Panc1 (cell line): ENCODE data around the gene DLGAP1.

Source experiments
- POLR2AphosphoS5 ChIP-seq: IDR thresholded peaks from 2 replicates; pipeline ENCODE4 v1.6.1; 2012; ENCODE audit warnings: mild to moderate bottlenecking, low read depth, low read length, moderate library complexity
- TF ChIP-seq, protein P1 (sequence below): fragments of 450-650 bp; IDR thresholded peaks from 2 replicates; pipeline ENCODE4 v1.5.1; 2017; ENCODE audit warnings: mild to moderate bottlenecking
- TF ChIP-seq, protein P2 (sequence below), 2 experiments: IDR thresholded peaks; 2 replicates each; pipeline ENCODE4 v1.6.1; 2011 to 2012; ENCODE audit warnings: low read depth in 2 of 2, control low read depth in 1 of 2, low read length in 1 of 2, mild to moderate bottlenecking in 1 of 2, moderate library complexity in 1 of 2; ENCODE audit not compliant: insufficient read depth in 1 of 2

DNA sequence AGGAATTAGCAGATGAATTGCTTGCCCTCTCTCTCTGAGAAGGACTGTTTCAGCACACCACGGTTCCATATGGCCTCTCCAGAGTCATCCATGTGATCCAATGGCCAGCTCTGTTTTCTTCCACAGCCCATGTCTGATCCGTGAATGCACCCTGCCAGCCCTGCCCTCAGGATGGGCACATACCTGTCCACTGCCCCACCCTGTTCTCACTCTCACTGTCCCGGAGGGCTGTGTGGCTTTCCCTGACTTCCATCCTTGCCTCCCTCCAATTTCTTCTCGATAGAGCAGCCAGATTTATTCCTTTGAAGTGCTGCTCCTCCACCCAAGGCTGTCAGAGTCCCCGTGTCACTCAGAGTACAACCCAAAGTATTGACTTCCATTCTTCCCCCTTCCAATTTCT, 662.0 kb downstream of the DLGAP1 start:
- TF ChIP-seq, protein P1, sequence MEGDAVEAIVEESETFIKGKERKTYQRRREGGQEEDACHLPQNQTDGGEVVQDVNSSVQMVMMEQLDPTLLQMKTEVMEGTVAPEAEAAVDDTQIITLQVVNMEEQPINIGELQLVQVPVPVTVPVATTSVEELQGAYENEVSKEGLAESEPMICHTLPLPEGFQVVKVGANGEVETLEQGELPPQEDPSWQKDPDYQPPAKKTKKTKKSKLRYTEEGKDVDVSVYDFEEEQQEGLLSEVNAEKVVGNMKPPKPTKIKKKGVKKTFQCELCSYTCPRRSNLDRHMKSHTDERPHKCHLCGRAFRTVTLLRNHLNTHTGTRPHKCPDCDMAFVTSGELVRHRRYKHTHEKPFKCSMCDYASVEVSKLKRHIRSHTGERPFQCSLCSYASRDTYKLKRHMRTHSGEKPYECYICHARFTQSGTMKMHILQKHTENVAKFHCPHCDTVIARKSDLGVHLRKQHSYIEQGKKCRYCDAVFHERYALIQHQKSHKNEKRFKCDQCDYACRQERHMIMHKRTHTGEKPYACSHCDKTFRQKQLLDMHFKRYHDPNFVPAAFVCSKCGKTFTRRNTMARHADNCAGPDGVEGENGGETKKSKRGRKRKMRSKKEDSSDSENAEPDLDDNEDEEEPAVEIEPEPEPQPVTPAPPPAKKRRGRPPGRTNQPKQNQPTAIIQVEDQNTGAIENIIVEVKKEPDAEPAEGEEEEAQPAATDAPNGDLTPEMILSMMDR, result no peak
- no peak for TF ChIP-seq POLR2AphosphoS5
- TF ChIP-seq, protein P2, sequence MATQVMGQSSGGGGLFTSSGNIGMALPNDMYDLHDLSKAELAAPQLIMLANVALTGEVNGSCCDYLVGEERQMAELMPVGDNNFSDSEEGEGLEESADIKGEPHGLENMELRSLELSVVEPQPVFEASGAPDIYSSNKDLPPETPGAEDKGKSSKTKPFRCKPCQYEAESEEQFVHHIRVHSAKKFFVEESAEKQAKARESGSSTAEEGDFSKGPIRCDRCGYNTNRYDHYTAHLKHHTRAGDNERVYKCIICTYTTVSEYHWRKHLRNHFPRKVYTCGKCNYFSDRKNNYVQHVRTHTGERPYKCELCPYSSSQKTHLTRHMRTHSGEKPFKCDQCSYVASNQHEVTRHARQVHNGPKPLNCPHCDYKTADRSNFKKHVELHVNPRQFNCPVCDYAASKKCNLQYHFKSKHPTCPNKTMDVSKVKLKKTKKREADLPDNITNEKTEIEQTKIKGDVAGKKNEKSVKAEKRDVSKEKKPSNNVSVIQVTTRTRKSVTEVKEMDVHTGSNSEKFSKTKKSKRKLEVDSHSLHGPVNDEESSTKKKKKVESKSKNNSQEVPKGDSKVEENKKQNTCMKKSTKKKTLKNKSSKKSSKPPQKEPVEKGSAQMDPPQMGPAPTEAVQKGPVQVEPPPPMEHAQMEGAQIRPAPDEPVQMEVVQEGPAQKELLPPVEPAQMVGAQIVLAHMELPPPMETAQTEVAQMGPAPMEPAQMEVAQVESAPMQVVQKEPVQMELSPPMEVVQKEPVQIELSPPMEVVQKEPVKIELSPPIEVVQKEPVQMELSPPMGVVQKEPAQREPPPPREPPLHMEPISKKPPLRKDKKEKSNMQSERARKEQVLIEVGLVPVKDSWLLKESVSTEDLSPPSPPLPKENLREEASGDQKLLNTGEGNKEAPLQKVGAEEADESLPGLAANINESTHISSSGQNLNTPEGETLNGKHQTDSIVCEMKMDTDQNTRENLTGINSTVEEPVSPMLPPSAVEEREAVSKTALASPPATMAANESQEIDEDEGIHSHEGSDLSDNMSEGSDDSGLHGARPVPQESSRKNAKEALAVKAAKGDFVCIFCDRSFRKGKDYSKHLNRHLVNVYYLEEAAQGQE (IDR thresholded peaks at IDR 0.05; ENCODE audit: insufficient read depth in 1 of 2, low read depth in 2 of 2, low read length in 1 of 2), result no peak
